ENCODE measurements around the gene SLC39A8. TPM values are rescaled to one million over a fixed set of nuclear protein-coding genes. Genes with fewer than 3 reads are reported as not detected.

SLC39A8 gene
- total and polyA plus RNA-seq, 4 donors = 14.6 to 50.5 (median 22.6) TPM

DNA sequence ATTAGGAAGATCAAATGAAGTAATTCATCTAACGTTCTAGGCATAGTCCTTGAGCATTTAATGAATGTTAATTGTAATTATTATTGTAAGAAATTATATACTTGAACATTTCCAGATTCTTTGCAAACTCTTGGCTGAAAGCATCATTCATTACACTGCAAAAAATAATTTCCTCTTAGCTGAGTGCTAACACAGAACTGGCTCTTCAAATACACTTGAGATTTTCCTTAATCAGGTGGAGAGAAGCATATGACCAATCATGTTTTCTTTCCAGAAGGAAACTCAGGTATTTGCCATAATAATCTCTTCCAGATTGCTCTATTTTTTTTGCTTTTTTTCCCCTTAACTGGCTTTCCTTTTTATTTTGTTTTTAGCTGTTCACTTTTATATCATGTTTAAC, 42.5 kb downstream of the SLC39A8 start:
- TF ChIP-seq EGR1 (IDR thresholded peaks at IDR 0.05; ENCODE audit: low read depth in 2 of 2) = no peak
- TF ChIP-seq HNF4A (conservative IDR thresholded peaks at IDR 0.05) = no peak
- TF ChIP-seq, protein P1, sequence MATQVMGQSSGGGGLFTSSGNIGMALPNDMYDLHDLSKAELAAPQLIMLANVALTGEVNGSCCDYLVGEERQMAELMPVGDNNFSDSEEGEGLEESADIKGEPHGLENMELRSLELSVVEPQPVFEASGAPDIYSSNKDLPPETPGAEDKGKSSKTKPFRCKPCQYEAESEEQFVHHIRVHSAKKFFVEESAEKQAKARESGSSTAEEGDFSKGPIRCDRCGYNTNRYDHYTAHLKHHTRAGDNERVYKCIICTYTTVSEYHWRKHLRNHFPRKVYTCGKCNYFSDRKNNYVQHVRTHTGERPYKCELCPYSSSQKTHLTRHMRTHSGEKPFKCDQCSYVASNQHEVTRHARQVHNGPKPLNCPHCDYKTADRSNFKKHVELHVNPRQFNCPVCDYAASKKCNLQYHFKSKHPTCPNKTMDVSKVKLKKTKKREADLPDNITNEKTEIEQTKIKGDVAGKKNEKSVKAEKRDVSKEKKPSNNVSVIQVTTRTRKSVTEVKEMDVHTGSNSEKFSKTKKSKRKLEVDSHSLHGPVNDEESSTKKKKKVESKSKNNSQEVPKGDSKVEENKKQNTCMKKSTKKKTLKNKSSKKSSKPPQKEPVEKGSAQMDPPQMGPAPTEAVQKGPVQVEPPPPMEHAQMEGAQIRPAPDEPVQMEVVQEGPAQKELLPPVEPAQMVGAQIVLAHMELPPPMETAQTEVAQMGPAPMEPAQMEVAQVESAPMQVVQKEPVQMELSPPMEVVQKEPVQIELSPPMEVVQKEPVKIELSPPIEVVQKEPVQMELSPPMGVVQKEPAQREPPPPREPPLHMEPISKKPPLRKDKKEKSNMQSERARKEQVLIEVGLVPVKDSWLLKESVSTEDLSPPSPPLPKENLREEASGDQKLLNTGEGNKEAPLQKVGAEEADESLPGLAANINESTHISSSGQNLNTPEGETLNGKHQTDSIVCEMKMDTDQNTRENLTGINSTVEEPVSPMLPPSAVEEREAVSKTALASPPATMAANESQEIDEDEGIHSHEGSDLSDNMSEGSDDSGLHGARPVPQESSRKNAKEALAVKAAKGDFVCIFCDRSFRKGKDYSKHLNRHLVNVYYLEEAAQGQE (IDR thresholded peaks at IDR 0.05) = no peak
- no peak for TF ChIP-seq YY1 (IDR thresholded peaks at IDR 0.05)
- no peak for TF ChIP-seq FOXA2 (IDR thresholded peaks at IDR 0.05)
- TF ChIP-seq, protein P2, sequence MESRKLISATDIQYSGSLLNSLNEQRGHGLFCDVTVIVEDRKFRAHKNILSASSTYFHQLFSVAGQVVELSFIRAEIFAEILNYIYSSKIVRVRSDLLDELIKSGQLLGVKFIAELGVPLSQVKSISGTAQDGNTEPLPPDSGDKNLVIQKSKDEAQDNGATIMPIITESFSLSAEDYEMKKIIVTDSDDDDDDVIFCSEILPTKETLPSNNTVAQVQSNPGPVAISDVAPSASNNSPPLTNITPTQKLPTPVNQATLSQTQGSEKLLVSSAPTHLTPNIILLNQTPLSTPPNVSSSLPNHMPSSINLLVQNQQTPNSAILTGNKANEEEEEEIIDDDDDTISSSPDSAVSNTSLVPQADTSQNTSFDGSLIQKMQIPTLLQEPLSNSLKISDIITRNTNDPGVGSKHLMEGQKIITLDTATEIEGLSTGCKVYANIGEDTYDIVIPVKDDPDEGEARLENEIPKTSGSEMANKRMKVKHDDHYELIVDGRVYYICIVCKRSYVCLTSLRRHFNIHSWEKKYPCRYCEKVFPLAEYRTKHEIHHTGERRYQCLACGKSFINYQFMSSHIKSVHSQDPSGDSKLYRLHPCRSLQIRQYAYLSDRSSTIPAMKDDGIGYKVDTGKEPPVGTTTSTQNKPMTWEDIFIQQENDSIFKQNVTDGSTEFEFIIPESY (IDR thresholded peaks at IDR 0.05) = no peak
- TF ChIP-seq, protein P3, sequence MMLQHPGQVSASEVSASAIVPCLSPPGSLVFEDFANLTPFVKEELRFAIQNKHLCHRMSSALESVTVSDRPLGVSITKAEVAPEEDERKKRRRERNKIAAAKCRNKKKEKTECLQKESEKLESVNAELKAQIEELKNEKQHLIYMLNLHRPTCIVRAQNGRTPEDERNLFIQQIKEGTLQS (IDR thresholded peaks at IDR 0.05) = no peak
- TF ChIP-seq HNF4G (IDR thresholded peaks at IDR 0.05) = no peak
- no peak for TF ChIP-seq NR2F2 (IDR thresholded peaks at IDR 0.05)
- no peak for TF ChIP-seq RXRA (IDR thresholded peaks at IDR 0.05)
- no peak for TF ChIP-seq SP1 (IDR thresholded peaks at IDR 0.05)
- TF ChIP-seq TAF1 (conservative IDR thresholded peaks at IDR 0.05) = no peak
- TF ChIP-seq, protein P4, sequence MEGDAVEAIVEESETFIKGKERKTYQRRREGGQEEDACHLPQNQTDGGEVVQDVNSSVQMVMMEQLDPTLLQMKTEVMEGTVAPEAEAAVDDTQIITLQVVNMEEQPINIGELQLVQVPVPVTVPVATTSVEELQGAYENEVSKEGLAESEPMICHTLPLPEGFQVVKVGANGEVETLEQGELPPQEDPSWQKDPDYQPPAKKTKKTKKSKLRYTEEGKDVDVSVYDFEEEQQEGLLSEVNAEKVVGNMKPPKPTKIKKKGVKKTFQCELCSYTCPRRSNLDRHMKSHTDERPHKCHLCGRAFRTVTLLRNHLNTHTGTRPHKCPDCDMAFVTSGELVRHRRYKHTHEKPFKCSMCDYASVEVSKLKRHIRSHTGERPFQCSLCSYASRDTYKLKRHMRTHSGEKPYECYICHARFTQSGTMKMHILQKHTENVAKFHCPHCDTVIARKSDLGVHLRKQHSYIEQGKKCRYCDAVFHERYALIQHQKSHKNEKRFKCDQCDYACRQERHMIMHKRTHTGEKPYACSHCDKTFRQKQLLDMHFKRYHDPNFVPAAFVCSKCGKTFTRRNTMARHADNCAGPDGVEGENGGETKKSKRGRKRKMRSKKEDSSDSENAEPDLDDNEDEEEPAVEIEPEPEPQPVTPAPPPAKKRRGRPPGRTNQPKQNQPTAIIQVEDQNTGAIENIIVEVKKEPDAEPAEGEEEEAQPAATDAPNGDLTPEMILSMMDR (IDR thresholded peaks at IDR 0.05; ENCODE audit: low read depth, low read length, missing input control) = no peak
- Histone ChIP-seq H3K36me3 (ENCODE audit: control insufficient read depth in 4 of 4, insufficient read depth in 3 of 4, low read depth in 1 of 4, low read length in 3 of 4) (peaks cover 0 to 3% (median 0%) of the 10 kb centered on the region in 4 donors), H3K27ac (ENCODE audit: low read depth in 1 of 2, low read length in 2 of 2) (no peak overlapping the region), H3K4me3 (ENCODE audit: low read depth in 1 of 3, low read length in 3 of 3) (no peak overlapping the region), H3K9ac (ENCODE audit: low read depth in 1 of 2, low read length in 2 of 2) (no peak overlapping the region), H3K9me3 (ENCODE audit: control insufficient read depth in 4 of 4, low read length in 3 of 4) (no peaks in the 10 kb centered on the region), H3K4me1 (ENCODE audit: control insufficient read depth in 4 of 4, insufficient read depth in 4 of 4, low read length in 3 of 4) (no peaks in the 10 kb centered on the region), H3K27me3 (ENCODE audit: control insufficient read depth in 4 of 4, insufficient read depth in 4 of 4, low read length in 3 of 4) (no peaks in the 10 kb centered on the region)
- DNase-seq (ENCODE audit: low spot score) = no peak
- 90% methylated on average over 1 of the region's 1 CpG for WGBS

DNA sequence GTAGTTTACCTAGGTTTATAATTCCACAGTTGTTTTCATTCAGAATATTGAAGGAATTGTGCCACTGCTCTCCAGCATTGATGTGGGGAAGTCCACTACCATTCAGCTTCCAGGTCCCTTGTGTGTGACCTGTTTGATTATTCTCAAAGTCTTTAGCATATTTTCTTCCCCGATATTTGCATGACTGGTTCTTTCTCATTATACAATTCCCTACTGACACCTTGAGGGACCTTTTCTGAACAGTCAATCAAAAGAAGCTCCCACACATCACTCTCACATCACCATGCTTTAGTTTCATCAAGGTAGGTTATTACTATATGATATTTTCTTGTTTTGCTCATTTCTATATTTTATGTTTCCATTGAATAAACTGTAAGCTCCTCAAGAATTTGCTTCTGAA, 44.1 kb downstream of the SLC39A8 start:
- WGBS = 91% methylated on average over 1 of the region's 1 CpG
- DNase-seq (ENCODE audit: low spot score) = no peak
- H3K4me1 ChIP-seq (ENCODE audit: control insufficient read depth in 4 of 4, insufficient read depth in 4 of 4, low read length in 3 of 4) = no peaks in the 10 kb centered on the region
- no peak overlapping the region for H3K27ac ChIP-seq (ENCODE audit: low read depth in 1 of 2, low read length in 2 of 2)
- peaks cover 0 to 5% (median 0%) of the 10 kb centered on the region in 4 donors for H3K36me3 ChIP-seq (ENCODE audit: control insufficient read depth in 4 of 4, insufficient read depth in 3 of 4, low read depth in 1 of 4, low read length in 3 of 4)
- no peaks in the 10 kb centered on the region for H3K9me3 ChIP-seq (ENCODE audit: control insufficient read depth in 4 of 4, low read length in 3 of 4)
- TF ChIP-seq, protein P3 (IDR thresholded peaks at IDR 0.05) = no peak
- TF ChIP-seq RAD21 (IDR thresholded peaks at IDR 0.05) = no peak
- no peak for TF ChIP-seq FOXA2 (IDR thresholded peaks at IDR 0.05)
- TF ChIP-seq, protein P4 (IDR thresholded peaks at IDR 0.05; ENCODE audit: low read depth, low read length, missing input control) = no peak
- TF ChIP-seq GABPA (IDR thresholded peaks at IDR 0.05 in 1 of 2, conservative IDR thresholded peaks at IDR 0.05 in 1 of 2) = no peak
- no peak for TF ChIP-seq HNF4G (IDR thresholded peaks at IDR 0.05)
- TF ChIP-seq FOXA1 (IDR thresholded peaks at IDR 0.05) = no peak
- TF ChIP-seq SP1 (IDR thresholded peaks at IDR 0.05) = no peak
- TF ChIP-seq YY1 (IDR thresholded peaks at IDR 0.05) = no peak
- TF ChIP-seq, protein P5, sequence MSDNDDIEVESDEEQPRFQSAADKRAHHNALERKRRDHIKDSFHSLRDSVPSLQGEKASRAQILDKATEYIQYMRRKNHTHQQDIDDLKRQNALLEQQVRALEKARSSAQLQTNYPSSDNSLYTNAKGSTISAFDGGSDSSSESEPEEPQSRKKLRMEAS (IDR thresholded peaks at IDR 0.05) = no peak
- no peak for TF ChIP-seq HNF4A (conservative IDR thresholded peaks at IDR 0.05)
- TF ChIP-seq, protein P2 (IDR thresholded peaks at IDR 0.05) = no peak
- no peak overlapping the region for H3K4me3 ChIP-seq (ENCODE audit: low read depth in 1 of 3, low read length in 3 of 3)
- no peak overlapping the region for H3K9ac ChIP-seq (ENCODE audit: low read depth in 1 of 2, low read length in 2 of 2)
- no peaks in the 10 kb centered on the region for H3K27me3 ChIP-seq (ENCODE audit: control insufficient read depth in 4 of 4, insufficient read depth in 4 of 4, low read length in 3 of 4)
